GM12878 (cell line): ENCODE measurements around the gene CD82. TPM values are rescaled to one million over a fixed set of nuclear protein-coding genes. Genes with fewer than 3 reads are reported as not detected.

ENCODE experiments used
- E2F4 ChIP-seq: IDR thresholded peaks from 2 replicates; pipeline ENCODE4 v1.6.1; 2012; ENCODE audit warnings: low read depth, low read length, improper control_type of control experiment
- NR2C1 ChIP-seq: fragments of 450-650 bp; IDR thresholded peaks from 2 replicates; pipeline ENCODE4 v1.6.1; 2017; ENCODE audit warnings: antibody characterized with exemption, mild to moderate bottlenecking, moderate library complexity
- PKNOX1 ChIP-seq: fragments of 450-650 bp; IDR thresholded peaks from 2 replicates; pipeline ENCODE4 v1.6.1; 2016; ENCODE audit warnings: mild to moderate bottlenecking
- RAD51 ChIP-seq: fragments of 450-650 bp; IDR thresholded peaks from 2 replicates; pipeline ENCODE4 v1.6.1; 2016; ENCODE audit warnings: moderate library complexity, mild to moderate bottlenecking, inconsistent platforms
- RELA ChIP-seq: fragments of 450-650 bp; IDR thresholded peaks from 2 replicates; pipeline ENCODE4 v1.8.0; 2014; ENCODE audit warnings: borderline replicate concordance; ENCODE audit not compliant: partially characterized antibody
- REST ChIP-seq: IDR thresholded peaks from 2 replicates; pipeline ENCODE4 v1.6.1; 2012; ENCODE audit warnings: mild to moderate bottlenecking, low read depth, low read length
- TAF1 ChIP-seq: IDR thresholded peaks from 2 replicates; pipeline ENCODE4 v1.6.1; 2011; ENCODE audit warnings: mild to moderate bottlenecking, low read depth, low read length, borderline replicate concordance
- TCF12 ChIP-seq: IDR thresholded peaks from 2 replicates; pipeline ENCODE4 v1.6.1; 2011; ENCODE audit warnings: low read depth, mild to moderate bottlenecking, low read length
- TCF7 ChIP-seq: IDR thresholded peaks from 2 replicates; pipeline ENCODE4 v1.6.1; 2014; ENCODE audit warnings: antibody characterized with exemption, borderline replicate concordance
- ZNF24 ChIP-seq: fragments of 450-650 bp; IDR thresholded peaks from 2 replicates; pipeline ENCODE4 v1.6.1; 2017; ENCODE audit warnings: antibody characterized with exemption, mild to moderate bottlenecking
- ZNF592 ChIP-seq: fragments of 450-650 bp; IDR thresholded peaks from 2 replicates; pipeline ENCODE4 v1.6.1; 2017; ENCODE audit warnings: mild to moderate bottlenecking, moderate library complexity
- ZNF687 ChIP-seq: fragments of 450-650 bp; IDR thresholded peaks from 2 replicates; pipeline ENCODE4 v1.6.1; 2017; ENCODE audit warnings: mild to moderate bottlenecking, moderate library complexity
- polyA plus RNA-seq, 11 experiments: library from polyadenylated mRNA; depleted of rRNA in 4 of 11; unstranded in 6 of 11; stranded (reverse) in 5 of 11; fragments of >200 nt; fragmentation: Nextera tagmentation in 4 of 11; fragmentation: Illumina TruSeq in 1 of 11; extraction: Ambion mirVana in 4 of 11; extraction: Trizol in 1 of 11; gene quantifications; 1 replicate in 1 of 11; 2 replicates in 10 of 11; pipeline versions ENCODE4 v1.2.1 to v1.2.3, GENCODE V29; 2011 to 2016; ENCODE audit warnings: inconsistent platforms in 2 of 11, missing spikeins in 2 of 11, low read depth in 1 of 11
- total RNA-seq, 4 experiments: library from RNA; depleted of rRNA in 3 of 4; stranded (reverse); fragments of >200 nt in 3 of 4; fragmentation: Illumina TruSeq in 1 of 4; extraction: Trizol in 1 of 4; gene quantifications; 2 replicates each; pipeline versions ENCODE4 v1.2.1 to v1.2.3, GENCODE V29; 2013 to 2021

The CD82 gene
- total and polyA plus RNA-seq, 10 of the 15 experiments (the other 5 are each of a cell fraction or from before 2014, with no cell fraction given): 5.2 to 180 (median 84.7) TPM

GRCh38 chr11:44600839-44601383 lies 35.4 kb downstream of the CD82 start (continued):
- TF ChIP-seq REST: no peak
- TF ChIP-seq PKNOX1: peak; percentile 32; the same call in 1 of the 2 replicates
- no peak for TF ChIP-seq TAF1
- peak; percentile 93 for TF ChIP-seq TCF12
- TF ChIP-seq ZNF687: peak; percentile 47; the same call in 1 of the 2 replicates
- TF ChIP-seq RELA: peak; percentile 15
- TF ChIP-seq TCF7: no peak
- no peak for TF ChIP-seq NR2C1
- TF ChIP-seq ZNF592: no peak
- no peak for TF ChIP-seq ZNF24
- TF ChIP-seq E2F4: no peak
- TF ChIP-seq RAD51: no peak
